ENCODE data around the gene SNX8.

DNA sequence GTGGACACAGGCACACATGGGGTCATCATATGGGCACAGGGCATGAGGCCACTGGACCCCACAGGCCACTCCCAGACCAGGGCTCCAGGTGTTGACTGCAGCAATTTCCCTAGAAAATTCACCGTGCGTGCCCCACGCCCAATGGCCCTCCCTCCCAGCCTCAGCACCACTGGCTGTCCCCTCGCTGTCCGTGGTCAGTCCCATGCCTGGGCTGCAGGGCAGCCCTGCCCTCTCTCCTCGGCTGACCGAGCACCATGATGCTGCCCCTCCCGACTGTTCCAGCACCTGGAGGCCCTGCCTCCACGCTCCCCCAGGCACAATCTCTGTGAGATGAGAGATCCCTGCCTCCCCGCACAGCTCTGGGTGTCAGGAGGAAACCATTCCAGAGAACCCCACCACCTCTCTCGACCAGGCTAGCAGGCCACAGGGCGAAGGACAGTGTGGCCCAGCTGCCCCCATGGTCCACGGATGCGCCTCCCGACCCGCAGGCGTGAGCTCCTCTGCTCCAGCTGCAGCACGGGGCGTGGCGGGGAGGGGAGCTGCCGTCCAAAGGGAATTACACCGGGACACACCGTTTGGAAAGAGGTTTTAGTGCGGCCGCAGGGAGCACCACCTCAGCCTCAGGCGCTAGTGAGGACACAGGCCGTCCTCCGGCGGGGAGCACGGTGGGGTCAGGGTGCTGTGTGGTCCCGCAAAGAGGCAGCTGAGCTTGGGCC is 59.7 kb downstream of the SNX8 start:
- TF ChIP-seq YY1 (IDR thresholded peaks at IDR 0.05; ENCODE audit: low read depth), result no peak
- TF ChIP-seq EP300 (IDR thresholded peaks at IDR 0.05; ENCODE audit: borderline replicate concordance), result no peak
- TF ChIP-seq CEBPB (IDR thresholded peaks at IDR 0.05), result no peak
- TF ChIP-seq, protein P1, sequence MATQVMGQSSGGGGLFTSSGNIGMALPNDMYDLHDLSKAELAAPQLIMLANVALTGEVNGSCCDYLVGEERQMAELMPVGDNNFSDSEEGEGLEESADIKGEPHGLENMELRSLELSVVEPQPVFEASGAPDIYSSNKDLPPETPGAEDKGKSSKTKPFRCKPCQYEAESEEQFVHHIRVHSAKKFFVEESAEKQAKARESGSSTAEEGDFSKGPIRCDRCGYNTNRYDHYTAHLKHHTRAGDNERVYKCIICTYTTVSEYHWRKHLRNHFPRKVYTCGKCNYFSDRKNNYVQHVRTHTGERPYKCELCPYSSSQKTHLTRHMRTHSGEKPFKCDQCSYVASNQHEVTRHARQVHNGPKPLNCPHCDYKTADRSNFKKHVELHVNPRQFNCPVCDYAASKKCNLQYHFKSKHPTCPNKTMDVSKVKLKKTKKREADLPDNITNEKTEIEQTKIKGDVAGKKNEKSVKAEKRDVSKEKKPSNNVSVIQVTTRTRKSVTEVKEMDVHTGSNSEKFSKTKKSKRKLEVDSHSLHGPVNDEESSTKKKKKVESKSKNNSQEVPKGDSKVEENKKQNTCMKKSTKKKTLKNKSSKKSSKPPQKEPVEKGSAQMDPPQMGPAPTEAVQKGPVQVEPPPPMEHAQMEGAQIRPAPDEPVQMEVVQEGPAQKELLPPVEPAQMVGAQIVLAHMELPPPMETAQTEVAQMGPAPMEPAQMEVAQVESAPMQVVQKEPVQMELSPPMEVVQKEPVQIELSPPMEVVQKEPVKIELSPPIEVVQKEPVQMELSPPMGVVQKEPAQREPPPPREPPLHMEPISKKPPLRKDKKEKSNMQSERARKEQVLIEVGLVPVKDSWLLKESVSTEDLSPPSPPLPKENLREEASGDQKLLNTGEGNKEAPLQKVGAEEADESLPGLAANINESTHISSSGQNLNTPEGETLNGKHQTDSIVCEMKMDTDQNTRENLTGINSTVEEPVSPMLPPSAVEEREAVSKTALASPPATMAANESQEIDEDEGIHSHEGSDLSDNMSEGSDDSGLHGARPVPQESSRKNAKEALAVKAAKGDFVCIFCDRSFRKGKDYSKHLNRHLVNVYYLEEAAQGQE (IDR thresholded peaks at IDR 0.05; ENCODE audit: low read depth), result no peak
- TF ChIP-seq FOXM1 (IDR thresholded peaks at IDR 0.05; ENCODE audit: borderline replicate concordance, low read depth), result no peak
- no peak for TF ChIP-seq RAD21 (IDR thresholded peaks at IDR 0.05; ENCODE audit: low read depth)
- no peak for TF ChIP-seq CREB1 (IDR thresholded peaks at IDR 0.05; ENCODE audit: low read depth)
- no peak for TF ChIP-seq ZBTB7A (IDR thresholded peaks at IDR 0.05; ENCODE audit: low read depth)
- TF ChIP-seq, protein P2, sequence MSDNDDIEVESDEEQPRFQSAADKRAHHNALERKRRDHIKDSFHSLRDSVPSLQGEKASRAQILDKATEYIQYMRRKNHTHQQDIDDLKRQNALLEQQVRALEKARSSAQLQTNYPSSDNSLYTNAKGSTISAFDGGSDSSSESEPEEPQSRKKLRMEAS (IDR thresholded peaks at IDR 0.05), result no peak
- no peak for TF ChIP-seq EGR1 (IDR thresholded peaks at IDR 0.05)
- TF ChIP-seq TAF1 (IDR thresholded peaks at IDR 0.05; ENCODE audit: low read depth), result no peak
- TF ChIP-seq TEAD4 (IDR thresholded peaks at IDR 0.05), result no peak
- TF ChIP-seq, protein P3, sequence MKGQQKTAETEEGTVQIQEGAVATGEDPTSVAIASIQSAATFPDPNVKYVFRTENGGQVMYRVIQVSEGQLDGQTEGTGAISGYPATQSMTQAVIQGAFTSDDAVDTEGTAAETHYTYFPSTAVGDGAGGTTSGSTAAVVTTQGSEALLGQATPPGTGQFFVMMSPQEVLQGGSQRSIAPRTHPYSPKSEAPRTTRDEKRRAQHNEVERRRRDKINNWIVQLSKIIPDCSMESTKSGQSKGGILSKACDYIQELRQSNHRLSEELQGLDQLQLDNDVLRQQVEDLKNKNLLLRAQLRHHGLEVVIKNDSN (IDR thresholded peaks at IDR 0.05), result no peak

Measured in Ishikawa (cell line).